Mucosa of descending colon (tissue), 3 donors: ENCODE measurements around the gene DNAH2. TPM values are rescaled to one million over a fixed set of nuclear protein-coding genes. Genes with fewer than 3 reads are reported as not detected.
A peak's percentile ranks its signal among the peaks of the same experiment; 100 is the strongest.

Source experiments
- ATAC-seq: fragments of 200-7000 bp; cut with Tn5 transposase; one replicate; pipeline ENCODE4 v1.9.1; 2020; ENCODE audit warnings: mild to moderate bottlenecking, moderate library complexity
- DNase-seq, 3 donors: peaks; one replicate each; pipeline ENCODE4 v3.0.0-alpha.2; 2020
- H3K36me3 ChIP-seq: fragments of 200-600 bp; one replicate; pipeline ENCODE4 v1.8.0; 2021; ENCODE audit warnings: low read depth, mild to moderate bottlenecking
- H3K4me1 ChIP-seq: fragments of 200-600 bp; one replicate; pipeline ENCODE4 v1.8.0; 2021; ENCODE audit warnings: low read depth, mild to moderate bottlenecking
- H3K4me3 ChIP-seq: fragments of 200-600 bp; one replicate; pipeline ENCODE4 v1.8.0; 2021; ENCODE audit warnings: mild to moderate bottlenecking
- H3K9me3 ChIP-seq: fragments of 200-600 bp; one replicate; pipeline ENCODE4 v1.8.0; 2021; ENCODE audit warnings: mild to moderate bottlenecking
- CTCF ChIP-seq: fragments of 200-600 bp; IDR thresholded peaks from one replicate; pipeline ENCODE4 v1.8.0; 2022; ENCODE audit warnings: antibody characterized with exemption, mild to moderate bottlenecking
- intact Hi-C, 2 donors: fragments of 100-400 bp; cut with DNase I in 1 of 2; cut with micrococcal nuclease in 1 of 2; formaldehyde crosslinking; loops; one replicate each; pipeline versions ENCODE4 v1.11.0 to v1.11.1; 2022; cut with DNase I, micrococcal nuclease
- total RNA-seq, 3 donors: library from RNA; stranded (reverse); fragmentation: NEBNext Ultra II Directional in 2 of 3; extraction: Animal tissue kit (Norgen Biotek cat#: 25700) in 2 of 3; gene quantifications; one replicate each; pipeline versions ENCODE4 v1.2.1 to v1.2.4, GENCODE V29; 2021 to 2023
- donor health status: DM: no; HTN: no; CAD: no; lungs with moderate emphysema.
- donor health status: DM: no; HTN: no; CAD: no.
- donor health status: DM: no; HTN: yes; CAD: no.

The DNAH2 gene
- total RNA-seq, 3 donors from 2014 or later, result 0.19 to 0.70 (median 0.29) TPM

DNA sequence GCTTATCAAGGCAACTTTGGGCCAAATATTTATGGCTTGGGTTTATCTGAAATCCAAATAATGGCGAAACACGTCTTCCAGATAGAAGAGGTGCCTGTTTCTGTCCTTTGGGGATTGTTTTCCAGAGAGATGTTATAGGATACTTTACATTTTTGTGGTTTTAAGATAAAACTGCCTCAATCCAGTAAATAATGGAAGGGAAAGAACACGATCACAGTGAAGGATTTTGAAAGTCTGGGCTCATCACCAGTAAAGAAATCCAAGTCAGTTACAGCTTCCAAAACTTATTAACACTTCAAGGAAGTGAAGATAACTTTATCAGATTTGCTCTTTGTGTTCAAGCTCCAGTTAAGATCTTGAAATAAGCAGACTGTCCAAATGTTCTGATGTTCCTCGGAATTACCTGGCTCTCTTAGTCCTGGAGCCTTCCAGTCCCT, 30.1 kb downstream of the DNAH2 start:
- Histone ChIP-seq H3K4me3 (no peak overlapping the region), H3K4me1 (no peaks in the 10 kb centered on the region), H3K9me3 (no peaks in the 10 kb centered on the region), H3K36me3 (no peaks in the 10 kb centered on the region)
- intact Hi-C loops, result loop anchor here in 1 of 2 donors (10.0 kb wide), 1 partner anchor 237 kb away; no protein-coding TSS in a partner anchor
- no peak for TF ChIP-seq CTCF
- ATAC-seq (no peak), DNase-seq (no peak)

DNA sequence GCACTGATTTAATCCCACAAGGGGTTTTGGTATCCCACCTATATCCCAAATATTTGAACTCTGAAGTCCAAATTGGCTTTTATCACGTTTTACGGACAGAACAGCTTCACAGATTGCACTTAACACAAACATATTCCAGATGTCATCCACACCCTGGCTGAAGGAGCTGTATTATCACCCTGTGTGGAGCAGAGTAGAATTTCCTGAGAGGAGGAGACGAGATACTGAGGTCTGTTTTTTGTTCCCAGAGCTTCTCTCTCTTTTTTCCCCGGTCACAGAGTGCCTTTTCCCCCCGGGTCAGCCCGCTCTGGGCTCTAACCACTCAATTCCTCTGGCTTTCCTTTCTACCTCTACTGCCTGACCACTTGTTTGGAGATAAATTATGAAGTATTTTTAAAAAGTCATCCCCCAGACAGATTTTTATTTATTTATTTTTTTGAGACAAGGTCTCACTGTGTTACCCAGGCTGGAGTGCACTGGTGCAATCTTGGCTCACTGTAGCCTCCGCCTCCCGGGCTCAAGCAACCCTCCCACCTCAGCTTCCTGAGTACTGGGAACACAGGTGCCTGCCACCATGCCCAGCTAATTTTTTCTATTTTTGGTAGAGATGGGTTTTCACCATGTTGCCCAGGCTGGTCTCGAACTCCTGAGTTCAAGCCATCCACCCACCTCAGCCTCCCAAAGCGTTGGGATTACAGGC, 30.7 kb downstream of the DNAH2 start:
- no peaks in the 10 kb centered on the region for H3K36me3 ChIP-seq
- intact Hi-C loops, result loop anchor here in 1 of 2 donors (10.0 kb wide), 1 partner anchor 237 kb away; no protein-coding TSS in a partner anchor
- H3K4me3 ChIP-seq, result no peak overlapping the region
- no peak for ATAC-seq
- TF ChIP-seq CTCF, result no peak
- no peak for DNase-seq
- no peaks in the 10 kb centered on the region for H3K4me1 ChIP-seq
- H3K9me3 ChIP-seq, result no peaks in the 10 kb centered on the region

GRCh38 chr17:7750321-7750821, 32.8 kb downstream of the DNAH2 start:
- Histone ChIP-seq H3K9me3 (no peaks in the 10 kb centered on the region), H3K36me3 (no peaks in the 10 kb centered on the region), H3K4me3 (no peak overlapping the region), H3K4me1 (no peaks in the 10 kb centered on the region)
- TF ChIP-seq CTCF, result no peak
- ATAC-seq (no peak), DNase-seq (no peak)
- intact Hi-C loops, result no loop called here

GRCh38 chr17:7754656-7755055, 37.1 kb downstream of the DNAH2 start:
- no peak overlapping the region for H3K4me3 ChIP-seq
- H3K4me1 ChIP-seq, result no peaks in the 10 kb centered on the region
- H3K9me3 ChIP-seq, result no peaks in the 10 kb centered on the region
- DNase-seq (no peak), ATAC-seq (no peak)
- intact Hi-C loops, result no loop called here
- H3K36me3 ChIP-seq, result no peaks in the 10 kb centered on the region
- TF ChIP-seq CTCF, result no peak

DNA sequence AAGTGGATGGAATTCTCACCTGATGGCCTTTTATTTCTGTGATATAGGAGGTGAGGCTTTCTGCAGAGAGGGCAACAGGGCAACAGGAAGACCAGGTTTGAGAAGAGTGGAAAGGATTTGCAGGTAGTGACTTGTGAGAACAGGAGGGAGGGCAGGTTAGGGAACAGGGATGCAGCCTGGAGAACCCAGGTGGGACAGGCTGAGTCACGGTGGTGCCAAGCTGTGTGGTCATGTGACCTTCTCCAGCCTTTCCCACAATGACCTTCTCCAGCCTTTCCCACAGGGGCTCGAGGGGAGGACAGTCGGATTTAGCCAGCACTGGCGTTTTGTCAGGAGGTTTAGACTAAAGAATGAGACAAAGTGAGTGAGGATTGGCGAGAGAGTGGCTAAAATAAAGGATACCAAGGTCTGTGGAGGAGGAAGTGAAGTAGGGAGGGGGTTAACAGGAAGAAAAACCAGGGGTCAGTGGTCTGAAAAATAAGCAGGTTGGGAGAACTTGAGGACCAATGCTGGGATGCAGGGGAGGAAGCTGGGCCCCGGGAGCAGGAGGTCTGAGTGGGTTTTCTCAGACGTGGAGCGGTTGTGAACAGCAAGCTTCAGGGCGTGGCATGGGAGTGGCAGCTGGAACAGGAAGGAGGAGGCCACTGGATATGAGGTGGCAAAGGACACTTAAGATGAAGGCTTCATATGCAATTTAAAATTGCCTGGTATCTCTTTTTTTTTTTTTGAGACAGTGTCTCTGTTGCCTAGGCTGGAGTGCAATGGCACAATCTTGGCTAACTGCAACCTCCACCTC, 37.7 kb downstream of the DNAH2 start:
- no peak for TF ChIP-seq CTCF
- Histone ChIP-seq H3K9me3 (no peaks in the 10 kb centered on the region), H3K4me1 (no peaks in the 10 kb centered on the region), H3K4me3 (no peak overlapping the region), H3K36me3 (no peaks in the 10 kb centered on the region)
- DNase-seq, result peak in 2 of 3 donors; percentile 74 to 77
- intact Hi-C loops, result no loop called here
- ATAC-seq, result peak; percentile 84
